ENCODE measurements around the gene IER5. TPM values are rescaled to one million over a fixed set of nuclear protein-coding genes. Genes with fewer than 3 reads are reported as not detected.

IER5 gene
- total RNA-seq, 1 donor from 2014 or later: 8.8 TPM

DNA sequence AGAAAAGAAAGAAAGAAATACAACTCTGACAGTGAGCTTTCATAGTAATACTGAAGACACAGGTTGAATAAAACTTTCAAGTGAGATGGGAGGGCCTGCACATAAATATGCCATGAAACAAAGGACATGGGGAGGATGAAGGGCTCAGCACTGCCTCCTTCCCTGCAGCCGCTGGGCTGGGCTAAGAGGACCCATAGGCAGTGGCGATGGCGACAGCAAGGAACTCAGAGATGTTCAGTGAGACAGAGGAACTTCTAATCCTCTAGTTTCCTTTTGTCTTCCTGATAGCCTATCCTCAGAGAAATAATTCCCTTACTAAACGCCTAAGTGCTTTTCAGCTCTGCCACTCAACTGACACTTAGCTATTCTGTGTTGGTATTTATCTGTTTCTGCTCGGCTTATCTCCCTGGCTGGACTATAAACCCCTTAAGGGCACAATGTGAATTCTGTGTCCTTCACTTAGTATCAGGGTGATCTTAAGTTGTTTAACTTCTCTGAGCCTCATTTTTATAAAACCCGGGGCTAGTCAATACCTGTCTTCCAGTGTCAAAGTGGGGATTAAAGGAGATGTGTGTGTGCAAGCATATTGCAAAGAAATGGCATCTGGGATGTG lies 24.4 kb upstream of the IER5 start:
- Mint-ChIP-seq H3K4me3 (ENCODE audit: unreplicated experiment) (no peak overlapping the region), H3K27me3 (ENCODE audit: unreplicated experiment) (peaks cover 2% of the 10 kb centered on the region), H3K9me3 (ENCODE audit: unreplicated experiment) (no peaks in the 10 kb centered on the region), H3K4me1 (ENCODE audit: low read depth, unreplicated experiment) (peaks cover 17% of the 10 kb centered on the region), H3K27ac (ENCODE audit: unreplicated experiment) (no peak overlapping the region), H3K36me3 (ENCODE audit: unreplicated experiment) (peaks cover 9% of the 10 kb centered on the region)
- DNase-seq: no peak
- TF ChIP-seq CTCF (IDR thresholded peaks at IDR 0.05; ENCODE audit: partially characterized antibody, unreplicated experiment): no peak

GRCh38 chr1:181064702-181065101 lies 23.8 kb upstream of the IER5 start:
- peaks cover 2% of the 10 kb centered on the region for H3K27me3 Mint-ChIP-seq (ENCODE audit: unreplicated experiment)
- DNase-seq: no peak
- H3K9me3 Mint-ChIP-seq (ENCODE audit: unreplicated experiment): no peaks in the 10 kb centered on the region
- no peak overlapping the region for H3K27ac Mint-ChIP-seq (ENCODE audit: unreplicated experiment)
- peaks cover 5% of the 10 kb centered on the region for H3K36me3 Mint-ChIP-seq (ENCODE audit: unreplicated experiment)
- H3K4me1 Mint-ChIP-seq (ENCODE audit: low read depth, unreplicated experiment): peaks cover 17% of the 10 kb centered on the region
- no peak overlapping the region for H3K4me3 Mint-ChIP-seq (ENCODE audit: unreplicated experiment)
- no peak for TF ChIP-seq CTCF (IDR thresholded peaks at IDR 0.05; ENCODE audit: partially characterized antibody, unreplicated experiment)

- no peak for TF ChIP-seq CTCF (IDR thresholded peaks at IDR 0.05; ENCODE audit: partially characterized antibody, unreplicated experiment)
- peaks cover 3% of the 10 kb centered on the region for H3K27me3 Mint-ChIP-seq (ENCODE audit: unreplicated experiment)
- H3K27ac Mint-ChIP-seq (ENCODE audit: unreplicated experiment): no peak overlapping the region
- no peak for DNase-seq
- no peaks in the 10 kb centered on the region for H3K9me3 Mint-ChIP-seq (ENCODE audit: unreplicated experiment)
- H3K4me1 Mint-ChIP-seq (ENCODE audit: low read depth, unreplicated experiment): peaks cover 12% of the 10 kb centered on the region
- H3K4me3 Mint-ChIP-seq (ENCODE audit: unreplicated experiment): no peak overlapping the region
- peaks cover 4% of the 10 kb centered on the region for H3K36me3 Mint-ChIP-seq (ENCODE audit: unreplicated experiment)
Observed at GRCh38 chr1:181073638-181074037, 14.9 kb upstream of the IER5 start.

- no peak overlapping the region for H3K4me3 Mint-ChIP-seq (ENCODE audit: unreplicated experiment)
- H3K27ac Mint-ChIP-seq (ENCODE audit: unreplicated experiment): no peak overlapping the region
- peaks cover 3% of the 10 kb centered on the region for H3K27me3 Mint-ChIP-seq (ENCODE audit: unreplicated experiment)
- peaks cover 4% of the 10 kb centered on the region for H3K36me3 Mint-ChIP-seq (ENCODE audit: unreplicated experiment)
- no peaks in the 10 kb centered on the region for H3K9me3 Mint-ChIP-seq (ENCODE audit: unreplicated experiment)
- no peak for DNase-seq
- peaks cover 11% of the 10 kb centered on the region for H3K4me1 Mint-ChIP-seq (ENCODE audit: low read depth, unreplicated experiment)
- TF ChIP-seq CTCF (IDR thresholded peaks at IDR 0.05; ENCODE audit: partially characterized antibody, unreplicated experiment): no peak
Observed at GRCh38 chr1:181075766-181076350, 12.6 kb upstream of the IER5 start.

DNA sequence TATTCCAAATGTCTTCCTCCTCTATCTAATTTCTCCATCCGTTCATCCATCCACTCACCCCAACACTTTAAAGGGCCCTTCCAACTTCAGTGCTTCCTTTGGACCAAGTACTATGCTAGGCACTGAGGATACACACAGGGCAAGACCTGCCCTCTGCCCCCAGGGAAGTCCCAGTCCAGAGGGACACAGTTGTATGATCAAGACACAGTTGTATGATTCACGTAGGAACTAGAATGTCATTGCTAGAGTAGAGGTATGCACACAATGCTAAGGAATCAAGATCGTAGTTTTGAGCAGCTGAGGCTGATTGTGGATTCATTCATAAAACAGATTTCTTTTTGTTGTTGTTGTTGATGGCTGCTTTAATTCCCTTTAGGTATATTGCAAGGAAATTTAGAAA lies 11.6 kb upstream of the IER5 start:
- H3K27ac Mint-ChIP-seq (ENCODE audit: unreplicated experiment): no peak overlapping the region
- peaks cover 17% of the 10 kb centered on the region for H3K4me1 Mint-ChIP-seq (ENCODE audit: low read depth, unreplicated experiment)
- TF ChIP-seq CTCF (IDR thresholded peaks at IDR 0.05; ENCODE audit: partially characterized antibody, unreplicated experiment): no peak

More for the DNA sequence above, 11.6 kb upstream of the IER5 start:
- peaks cover 1% of the 10 kb centered on the region for H3K27me3 Mint-ChIP-seq (ENCODE audit: unreplicated experiment)
- peaks cover 4% of the 10 kb centered on the region for H3K36me3 Mint-ChIP-seq (ENCODE audit: unreplicated experiment)
- no peak overlapping the region for H3K4me3 Mint-ChIP-seq (ENCODE audit: unreplicated experiment)
- no peak for DNase-seq
- H3K9me3 Mint-ChIP-seq (ENCODE audit: unreplicated experiment): no peaks in the 10 kb centered on the region
